ENCODE measurements around the gene ST3GAL2.

- TF ChIP-seq CTCF (IDR thresholded peaks at IDR 0.05; ENCODE audit: borderline replicate concordance, extremely low read depth, low read length, poor library complexity, severe bottlenecking) (no peak), EZH2 (IDR thresholded peaks at IDR 0.05; ENCODE audit: borderline replicate concordance, low read depth, low read length, severe bottlenecking) (no peak)
Observed at GRCh38 chr16:70337814-70338213, 101.1 kb downstream of the ST3GAL2 start.

All from DND-41 (cell line).